Activated CD8-positive, alpha-beta memory T cell treated with anti-CD3 and anti-CD28 coated beads for 4 hours (primary cell): ENCODE data around the gene JAK2.
A peak's percentile ranks its signal among the peaks of the same experiment; 100 is the strongest.
"Not testable (repeated sequence)": the region's sequence is repeated elsewhere in the genome, so short reads cannot be mapped to it uniquely, and the experiment has no call there.

Experiments used
- DNase-seq, 2 donors: peaks; one replicate each; pipeline ENCODE4 v3.0.0-alpha.2; 2020; ENCODE audit warnings: low read depth in 2 of 2

The JAK2 gene

GRCh38 chr9:4984621-4985385 lies at the start of gene JAK2:
TSS of gene JAK2 (plus strand) at chr9:4985272. CDS start at chr9:5021988, 36,716 bp downstream.
- DNase-seq, result peak; percentile 52 to 56

GRCh38 chr9:4936277-4936676 lies 48.8 kb upstream of the JAK2 start:
- DNase-seq, result no peak

GRCh38 chr9:4936823-4937222 lies 48.2 kb upstream of the JAK2 start:
- DNase-seq, result no peak

GRCh38 chr9:4937446-4937845 lies 47.6 kb upstream of the JAK2 start:
- no peak for DNase-seq

GRCh38 chr9:4938496-4938895 lies 46.6 kb upstream of the JAK2 start:
- DNase-seq, result no peak

- DNase-seq, result no peak
Measured at GRCh38 chr9:4939118-4939561, 45.9 kb upstream of the JAK2 start.

GRCh38 chr9:4942042-4942691 lies 42.9 kb upstream of the JAK2 start:
- not testable (repeated sequence) for DNase-seq

- no peak for DNase-seq
Measured at GRCh38 chr9:4943346-4943745, 41.7 kb upstream of the JAK2 start.

- not testable (repeated sequence) for DNase-seq
Measured at GRCh38 chr9:4944431-4945211, 40.5 kb upstream of the JAK2 start.

GRCh38 chr9:4946937-4947336 lies 38.1 kb upstream of the JAK2 start:
- DNase-seq, result no peak

GRCh38 chr9:4955836-4956235 lies 29.2 kb upstream of the JAK2 start:
- no peak for DNase-seq

GRCh38 chr9:4959031-4959430 lies 26.0 kb upstream of the JAK2 start:
- DNase-seq, result no peak

GRCh38 chr9:4962085-4962484 lies 23.0 kb upstream of the JAK2 start:
- no peak for DNase-seq

GRCh38 chr9:4964540-4964939 lies 20.5 kb upstream of the JAK2 start:
- no peak for DNase-seq

GRCh38 chr9:4965174-4965821 lies 19.8 kb upstream of the JAK2 start:
- no peak for DNase-seq

GRCh38 chr9:4967523-4967922 lies 17.5 kb upstream of the JAK2 start:
- DNase-seq, result no peak

GRCh38 chr9:4969130-4969529 lies 15.9 kb upstream of the JAK2 start:
- DNase-seq, result no peak

- DNase-seq, result peak in 1 of 2 donors; percentile 58
Measured at GRCh38 chr9:4970970-4971641, 14.0 kb upstream of the JAK2 start.

GRCh38 chr9:4973246-4973645 lies 11.8 kb upstream of the JAK2 start:
- no peak for DNase-seq

- DNase-seq, result no peak
Measured at GRCh38 chr9:4973902-4974301, 11.2 kb upstream of the JAK2 start.

- DNase-seq, result no peak
Measured at GRCh38 chr9:4979239-4979638, 5.8 kb upstream of the JAK2 start.
